ENCODE data around the gene TSR3.

TSR3 gene

GRCh38 chr16:1335211-1335971 is 16.3 kb downstream of the TSR3 start:
- Mint-ChIP-seq H3K9me3 (no peaks in the 10 kb centered on the region), H3K27ac (no peak overlapping the region), H3K36me3 (ENCODE audit: low read depth) (no peaks in the 10 kb centered on the region), H3K4me1 (peaks cover 9% of the 10 kb centered on the region), H3K4me3 (no peak overlapping the region), H3K27me3 (ENCODE audit: low read depth, poor library complexity) (peaks cover 67% of the 10 kb centered on the region)
- no peak for TF ChIP-seq CTCF (IDR thresholded peaks at IDR 0.05)
- DNase-seq, result no peak

- no peaks in the 10 kb centered on the region for H3K36me3 Mint-ChIP-seq (ENCODE audit: low read depth)
- no peak for DNase-seq
- peaks cover 64% of the 10 kb centered on the region for H3K27me3 Mint-ChIP-seq (ENCODE audit: low read depth, poor library complexity)
- no peak overlapping the region for H3K4me3 Mint-ChIP-seq
- H3K27ac Mint-ChIP-seq, result no peak overlapping the region
- peaks cover 9% of the 10 kb centered on the region for H3K4me1 Mint-ChIP-seq
- no peaks in the 10 kb centered on the region for H3K9me3 Mint-ChIP-seq
- TF ChIP-seq CTCF (IDR thresholded peaks at IDR 0.05), result no peak
These were observed 16.9 kb downstream of the TSR3 start for GRCh38 chr16:1334739-1335138.

- Mint-ChIP-seq H3K9me3 (no peaks in the 10 kb centered on the region), H3K4me3 (peak overlapping the region; percentile 28)
These were observed 17.6 kb downstream of the TSR3 start for GRCh38 chr16:1333854-1334700.

GRCh38 chr16:1333149-1333812 is 18.4 kb downstream of the TSR3 start, which contains the start of gene BAIAP3:
Gene BAIAP3, plus strand, starts transcription at chr16:1333645. Its CDS starts 4,905 bp downstream, at chr16:1338550.
- H3K27ac Mint-ChIP-seq, result no peak within 1 kb of the TSS
- peaks cover 9% of the 10 kb centered on the region for H3K4me1 Mint-ChIP-seq
- H3K4me3 Mint-ChIP-seq, result peak within 1 kb of the TSS; percentile 60
- H3K36me3 Mint-ChIP-seq (ENCODE audit: low read depth), result no peaks in the 10 kb centered on the region
- H3K9me3 Mint-ChIP-seq, result no peaks in the 10 kb centered on the region
- DNase-seq, result peak; percentile 77
- H3K27me3 Mint-ChIP-seq (ENCODE audit: low read depth, poor library complexity), result peaks cover 68% of the 10 kb centered on the region
- no peak for TF ChIP-seq CTCF (IDR thresholded peaks at IDR 0.05)

More at GRCh38 chr16:1333854-1334700, 17.6 kb downstream of the TSR3 start:
- Mint-ChIP-seq H3K27ac (no peak overlapping the region), H3K4me1 (peaks cover 9% of the 10 kb centered on the region), H3K27me3 (ENCODE audit: low read depth, poor library complexity) (peaks cover 68% of the 10 kb centered on the region), H3K36me3 (ENCODE audit: low read depth) (no peaks in the 10 kb centered on the region)
- DNase-seq, result peak; percentile 51
- no peak for TF ChIP-seq CTCF (IDR thresholded peaks at IDR 0.05)

GRCh38 chr16:1332618-1333148 is 19.0 kb downstream of the TSR3 start:
- no peak for DNase-seq
- no peaks in the 10 kb centered on the region for H3K36me3 Mint-ChIP-seq (ENCODE audit: low read depth)
- no peak for TF ChIP-seq CTCF (IDR thresholded peaks at IDR 0.05)
- H3K4me3 Mint-ChIP-seq, result peak overlapping the region; percentile 60
- no peaks in the 10 kb centered on the region for H3K9me3 Mint-ChIP-seq
- peaks cover 63% of the 10 kb centered on the region for H3K27me3 Mint-ChIP-seq (ENCODE audit: low read depth, poor library complexity)
- H3K4me1 Mint-ChIP-seq, result peaks cover 9% of the 10 kb centered on the region
- no peak overlapping the region for H3K27ac Mint-ChIP-seq
